Upper lobe of right lung (tissue), 1 donor: ENCODE results near the gene GALNT12. TPM values are rescaled to one million over a fixed set of nuclear protein-coding genes. Genes with fewer than 3 reads are reported as not detected.

Experiments
- ATAC-seq: fragments of 200-7000 bp; cut with Tn5 transposase; one replicate; pipeline ENCODE4 v1.9.1; 2020; ENCODE audit warnings: mild to moderate bottlenecking, moderate library complexity
- DNase-seq: peaks from one replicate; pipeline ENCODE4 v3.0.0-alpha.2; 2020
- H3K27ac ChIP-seq: fragments of 200-600 bp; one replicate; pipeline ENCODE4 v1.8.0; 2022
- H3K27me3 ChIP-seq: fragments of 200-600 bp; one replicate; pipeline ENCODE4 v1.8.0; 2022; ENCODE audit warnings: mild to moderate bottlenecking
- H3K36me3 ChIP-seq: fragments of 200-600 bp; one replicate; pipeline ENCODE4 v1.8.0; 2022
- H3K4me1 ChIP-seq: fragments of 200-600 bp; one replicate; pipeline ENCODE4 v1.8.0; 2022
- H3K4me3 ChIP-seq: fragments of 200-600 bp; one replicate; pipeline ENCODE4 v1.8.0; 2022; ENCODE audit warnings: mild to moderate bottlenecking
- H3K9me3 ChIP-seq: fragments of 200-600 bp; one replicate; pipeline ENCODE4 v1.8.0; 2022
- CTCF ChIP-seq: fragments of 200-600 bp; IDR thresholded peaks from one replicate; pipeline ENCODE4 v1.8.0; 2022; ENCODE audit warnings: antibody characterized with exemption
- intact Hi-C: fragments of 100-400 bp; cut with DNase I; formaldehyde crosslinking; loops from one replicate; pipeline ENCODE4 v1.11.0; 2022
- total RNA-seq: library from RNA; stranded (reverse); fragmentation: NEBNext Ultra II Directional; extraction: Animal tissue kit (Norgen Biotek cat#: 25700); gene quantifications from one replicate; pipeline ENCODE4 v1.2.1, GENCODE V29; 2021
- donor health status: DM: no; HTN: yes; CAD: no; lungs with severe emphysema.

Gene GALNT12
- total RNA-seq, 1 donor from 2014 or later, result 28.3 TPM

DNA sequence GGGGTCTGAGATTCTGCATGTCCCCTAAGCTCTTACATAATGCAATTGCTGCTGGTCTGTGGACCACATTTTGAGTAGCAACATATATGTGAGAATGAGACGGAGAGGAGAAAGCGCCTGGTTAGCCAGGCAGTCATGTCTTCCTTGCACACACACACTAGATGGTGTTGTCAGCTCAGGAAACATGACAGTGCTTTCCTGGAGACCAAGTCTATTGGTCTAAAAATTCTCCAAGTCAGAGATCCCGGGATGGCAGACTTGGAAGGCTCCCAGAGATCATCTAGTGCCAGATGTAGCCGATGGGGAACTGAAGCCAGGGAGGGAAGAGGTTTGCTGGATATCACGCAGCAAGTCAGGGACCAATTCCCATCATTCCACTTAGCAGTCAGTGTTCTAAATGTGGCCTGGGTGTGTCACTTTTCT is 53.4 kb downstream of the GALNT12 start:
- H3K27me3 ChIP-seq, result no peaks in the 10 kb centered on the region
- DNase-seq (no peak), ATAC-seq (peak; percentile 71)
- peaks cover 9% of the 10 kb centered on the region for H3K4me1 ChIP-seq
- H3K36me3 ChIP-seq, result no peaks in the 10 kb centered on the region
- intact Hi-C loops, result no loop called here
- peak; percentile 49 for TF ChIP-seq CTCF
- no peak overlapping the region for H3K27ac ChIP-seq
- H3K9me3 ChIP-seq, result no peaks in the 10 kb centered on the region
- H3K4me3 ChIP-seq, result no peak overlapping the region

GRCh38 chr9:98861781-98862504 is 54.5 kb downstream of the GALNT12 start:
- no peak for DNase-seq
- intact Hi-C loops, result no loop called here
- Histone ChIP-seq H3K27ac (no peak overlapping the region), H3K4me3 (no peak overlapping the region), H3K4me1 (peaks cover 13% of the 10 kb centered on the region), H3K27me3 (no peaks in the 10 kb centered on the region), H3K9me3 (no peaks in the 10 kb centered on the region), H3K36me3 (no peaks in the 10 kb centered on the region)
- ATAC-seq, result peak; percentile 31
- TF ChIP-seq CTCF, result no peak

- Histone ChIP-seq H3K27me3 (no peaks in the 10 kb centered on the region), H3K27ac (no peak overlapping the region), H3K4me1 (peaks cover 19% of the 10 kb centered on the region), H3K9me3 (no peaks in the 10 kb centered on the region), H3K4me3 (no peak overlapping the region), H3K36me3 (no peaks in the 10 kb centered on the region)
- ATAC-seq, result no peak
- no peak for DNase-seq
- no peak for TF ChIP-seq CTCF
- intact Hi-C loops, result no loop called here
These were observed 55.5 kb downstream of the GALNT12 start for GRCh38 chr9:98862936-98863335.

DNA sequence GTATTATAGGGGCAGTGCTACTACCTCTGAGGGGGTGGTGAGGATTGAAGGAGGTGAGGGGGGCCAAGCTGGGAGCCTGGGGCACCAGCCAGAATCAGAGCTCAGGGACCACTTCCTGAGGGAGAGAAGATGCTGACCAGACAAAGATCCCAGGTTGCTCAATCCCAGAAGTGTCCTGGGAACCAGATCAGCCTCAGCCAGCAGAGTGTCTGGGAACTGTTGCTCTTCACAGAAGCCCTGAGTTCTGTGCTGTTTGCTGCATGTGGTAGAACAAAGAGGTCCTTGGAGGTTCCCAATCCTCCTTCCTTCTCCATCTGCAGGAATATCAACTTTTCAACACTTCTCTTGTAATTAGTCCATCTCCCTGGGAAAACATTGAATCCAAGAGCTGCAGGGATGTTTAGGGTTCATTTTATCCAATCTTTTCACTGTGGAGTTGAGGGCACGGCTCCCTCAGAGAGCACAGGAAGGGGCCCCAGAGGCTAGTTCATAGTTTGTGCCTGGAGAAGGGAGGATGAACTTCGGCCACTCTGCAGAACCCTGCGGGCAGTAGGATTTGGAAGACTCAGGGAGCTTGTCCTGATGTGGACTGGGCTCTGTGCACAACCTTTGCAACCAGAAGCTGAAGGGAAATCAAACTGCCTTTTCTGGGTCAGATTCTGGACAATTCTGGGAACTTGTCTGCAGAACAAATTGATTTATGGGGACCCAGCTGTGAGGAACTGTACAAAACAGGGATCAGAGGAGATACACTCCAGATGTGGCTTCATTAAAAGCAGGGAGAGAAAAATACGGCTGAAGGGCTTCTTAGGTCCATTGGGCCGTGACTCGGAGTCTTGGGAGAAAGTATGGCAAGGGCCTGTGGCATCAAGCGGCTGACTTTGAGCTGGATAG is 57.1 kb downstream of the GALNT12 start:
- ATAC-seq (no peak), DNase-seq (no peak)
- Histone ChIP-seq H3K27ac (peak overlapping the region; percentile 6), H3K27me3 (no peaks in the 10 kb centered on the region), H3K9me3 (no peaks in the 10 kb centered on the region), H3K4me1 (peaks cover 19% of the 10 kb centered on the region), H3K4me3 (no peak overlapping the region), H3K36me3 (no peaks in the 10 kb centered on the region)
- no peak for TF ChIP-seq CTCF
- intact Hi-C loops, result no loop called here

DNA sequence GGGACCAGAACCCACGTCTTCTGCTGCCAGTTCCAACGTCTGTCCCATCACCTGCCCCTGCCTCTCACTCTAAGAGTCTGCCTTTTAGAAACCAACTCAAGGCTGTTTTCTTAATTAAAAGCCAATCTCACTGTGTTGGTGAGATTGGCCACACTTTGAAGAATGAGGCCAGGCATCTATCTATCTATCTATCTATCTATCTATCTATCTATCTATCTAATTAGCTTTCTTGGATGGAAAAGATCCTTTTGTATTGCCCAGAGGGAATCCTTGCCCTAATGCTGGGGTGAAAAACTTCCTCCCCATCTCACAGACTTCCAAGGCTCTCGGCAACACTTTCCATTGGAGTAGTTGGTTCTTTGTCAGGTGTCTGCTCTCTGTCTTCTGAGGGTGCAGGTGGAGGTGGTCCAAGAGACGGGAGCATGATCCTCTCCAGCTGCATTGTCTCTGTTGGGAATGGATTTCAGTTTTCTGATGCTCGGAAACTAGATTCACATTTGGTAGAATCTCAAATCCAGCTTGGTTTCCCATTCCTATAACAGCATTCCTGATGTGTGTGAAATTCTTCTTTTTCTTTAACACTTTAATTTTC is 57.9 kb downstream of the GALNT12 start:
- Histone ChIP-seq H3K9me3 (no peaks in the 10 kb centered on the region), H3K27me3 (no peaks in the 10 kb centered on the region), H3K36me3 (no peaks in the 10 kb centered on the region), H3K4me3 (no peak overlapping the region), H3K27ac (no peak overlapping the region), H3K4me1 (peaks cover 19% of the 10 kb centered on the region)
- no peak for ATAC-seq
- TF ChIP-seq CTCF, result no peak
- DNase-seq, result no peak
- intact Hi-C loops, result no loop called here
